ENCODE results near the gene MRPL40.
"Not testable (repeated sequence)": the region's sequence is repeated elsewhere in the genome, so short reads cannot be mapped to it uniquely, and the experiment has no call there.

Gene MRPL40

DNA sequence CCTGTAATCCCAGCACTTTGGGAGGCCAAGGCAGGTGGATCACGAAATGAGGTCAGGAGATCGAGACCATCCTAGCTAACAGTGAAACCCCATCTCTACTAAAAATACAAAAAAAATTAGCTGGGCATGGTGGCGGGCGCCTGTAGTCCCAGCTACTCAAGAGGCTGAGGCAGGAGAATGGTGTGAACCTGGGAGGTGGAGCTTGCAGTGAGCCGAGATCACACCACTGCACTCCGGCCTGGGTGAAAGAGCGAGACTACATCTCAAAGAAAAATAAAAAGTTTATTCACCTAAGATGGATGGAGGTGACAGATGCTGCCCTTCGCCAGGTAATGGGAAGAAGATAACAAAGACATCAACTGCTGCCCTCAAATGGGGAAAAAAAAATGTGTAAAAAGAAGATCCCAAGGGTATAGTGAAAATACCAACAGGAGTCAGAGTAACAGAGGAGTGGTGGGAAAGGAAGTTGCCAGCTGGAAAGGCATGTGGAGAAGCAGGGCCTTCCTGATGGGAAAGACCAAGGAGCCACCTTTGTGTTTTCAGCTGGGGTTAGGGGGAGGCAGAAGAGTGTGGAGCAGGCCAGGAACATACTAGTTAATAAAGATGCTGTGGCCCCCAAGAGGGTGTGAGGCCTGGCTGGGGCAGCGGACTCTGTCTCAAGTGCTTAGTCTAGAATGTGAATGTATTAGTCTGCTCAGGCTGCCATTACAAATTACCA, 4.3 kb downstream of the MRPL40 start:
- H3K4me3 ChIP-seq (ENCODE audit: low read depth, low read length), result not testable (repeated sequence)

DNA sequence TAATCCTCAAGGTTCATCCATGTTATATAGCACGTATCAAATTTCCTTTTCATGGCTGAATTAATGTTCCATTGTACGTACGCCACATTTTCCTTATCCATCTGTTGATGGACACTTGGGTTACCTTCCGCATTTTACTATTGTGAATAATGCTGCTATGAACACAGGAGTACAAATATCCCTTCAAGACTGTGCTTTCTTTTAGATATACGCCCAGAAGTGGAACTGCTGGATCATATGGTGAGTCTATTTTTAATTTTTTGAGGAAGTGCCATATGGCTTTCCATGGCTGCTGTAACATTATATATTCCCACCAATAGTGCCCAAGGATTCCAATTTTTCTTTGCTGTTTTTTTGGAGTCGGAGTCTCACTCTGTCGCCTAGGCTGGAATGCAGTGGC, 6.0 kb downstream of the MRPL40 start:
- H3K4me3 ChIP-seq (ENCODE audit: low read depth, low read length), result no peak overlapping the region

DNA sequence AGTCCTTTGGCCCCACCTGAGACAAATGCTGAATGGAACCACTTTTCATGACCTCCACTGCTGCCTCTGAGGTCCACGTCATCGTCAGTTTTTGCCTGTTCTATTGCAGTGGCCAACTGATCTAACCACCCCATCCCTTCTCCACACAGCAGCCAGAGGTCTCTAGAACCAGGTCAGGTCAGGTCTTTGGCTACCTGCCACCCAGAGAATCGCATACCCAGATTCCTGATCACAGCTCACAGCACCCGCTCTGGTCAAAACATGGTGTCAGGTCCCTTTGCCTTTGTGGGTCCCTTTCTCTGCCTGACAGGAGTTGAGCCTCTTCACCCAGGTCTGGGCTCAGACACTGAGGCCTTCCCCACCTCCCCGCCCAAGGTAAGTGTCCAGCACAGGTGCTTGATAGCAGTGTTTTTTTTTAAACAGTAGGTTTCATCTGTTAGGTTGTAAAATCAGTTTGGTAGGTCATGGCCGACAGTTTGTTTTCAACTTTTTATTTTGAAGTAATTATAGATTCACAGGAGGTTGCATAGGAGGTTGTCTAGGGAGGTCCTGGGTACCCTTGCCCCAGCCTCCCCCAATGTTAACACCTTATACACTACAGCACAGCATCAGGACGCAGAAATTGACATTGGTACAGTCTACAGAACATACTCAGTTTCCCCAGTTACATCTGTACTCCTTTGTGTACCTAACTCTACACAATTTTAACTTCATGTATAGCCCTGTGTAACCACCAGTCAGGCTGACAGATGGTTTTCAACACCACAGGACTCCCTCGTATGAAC, 8.3 kb downstream of the MRPL40 start:
- no peak overlapping the region for H3K4me3 ChIP-seq (ENCODE audit: low read depth, low read length)

DNA sequence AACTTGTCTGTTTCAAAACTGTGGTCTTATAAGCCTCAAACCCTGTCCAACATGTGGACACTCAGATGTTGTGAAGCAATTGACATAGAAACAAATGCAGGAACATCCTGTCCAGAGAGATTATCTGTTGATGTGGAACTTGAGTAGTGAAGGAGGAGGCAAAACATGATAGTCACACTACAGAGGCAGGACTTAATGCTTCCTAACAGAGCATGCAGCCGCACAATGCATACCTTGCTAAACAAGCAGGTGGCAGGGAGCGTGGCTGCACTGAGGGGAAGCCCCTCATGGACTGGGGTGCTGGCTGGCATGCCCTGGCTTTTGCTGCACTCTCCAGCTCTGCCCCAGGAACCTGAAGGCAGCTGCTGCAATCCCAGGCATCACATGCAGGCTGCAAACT, 9.8 kb downstream of the MRPL40 start:
- H3K4me3 ChIP-seq (ENCODE audit: low read depth, low read length), result no peak overlapping the region

GRCh38 chr22:19443544-19444211, 11.3 kb downstream of the MRPL40 start:
- no peak overlapping the region for H3K4me3 ChIP-seq (ENCODE audit: low read depth, low read length)

GRCh38 chr22:19445279-19445982, 13.1 kb downstream of the MRPL40 start:
- not testable (repeated sequence) for H3K4me3 ChIP-seq (ENCODE audit: low read depth, low read length)

DNA sequence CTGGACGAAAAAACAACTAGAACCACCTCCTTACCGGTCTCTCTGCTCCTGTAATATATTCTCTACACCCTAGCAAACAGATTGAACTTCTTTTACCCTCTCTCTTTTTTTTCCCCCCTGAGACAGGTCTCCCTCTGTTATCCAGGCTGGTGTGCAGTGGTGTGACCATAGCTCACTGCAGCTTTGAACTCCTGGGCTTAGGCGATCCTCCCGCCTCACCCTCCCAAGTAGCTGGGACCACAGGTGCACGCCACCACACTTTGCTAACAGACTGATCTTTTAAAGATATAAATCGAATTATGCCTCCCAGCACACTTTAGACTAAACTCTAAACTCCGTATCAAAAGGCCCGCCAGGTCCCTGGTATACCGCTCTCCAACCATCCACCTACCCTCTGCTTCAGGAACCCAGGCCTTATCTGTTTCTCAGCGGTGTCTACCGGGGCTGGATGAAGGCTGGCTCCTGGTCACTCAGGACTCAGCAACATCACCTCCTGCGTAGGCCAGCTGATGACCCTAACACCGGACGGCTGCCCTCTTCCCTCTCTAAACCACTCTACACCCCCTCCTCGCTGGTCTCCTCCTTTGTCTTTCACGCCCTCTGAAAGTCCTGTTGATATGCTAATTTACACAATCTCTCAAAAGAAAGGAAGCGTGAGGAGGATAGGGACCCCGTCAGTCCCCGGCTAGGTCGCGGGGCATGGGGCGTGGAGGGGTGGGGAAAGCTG, 14.4 kb downstream of the MRPL40 start:
- peak overlapping the region; percentile 65 for H3K4me3 ChIP-seq (ENCODE audit: low read depth, low read length)

- H3K4me3 ChIP-seq (ENCODE audit: low read depth, low read length), result peak within 1 kb of the TSS; percentile 65
These were observed 15.2 kb downstream of the MRPL40 start, which contains the start of gene C22orf39 for GRCh38 chr22:19447330-19448075. C22orf39 (minus strand) TSS chr22:19447711; CDS start chr22:19447688, 23 bp downstream.

- H3K4me3 ChIP-seq (ENCODE audit: low read depth, low read length), result peak overlapping the region; percentile 65
These were observed 15.8 kb downstream of the MRPL40 start for GRCh38 chr22:19448076-19448607.

DNA sequence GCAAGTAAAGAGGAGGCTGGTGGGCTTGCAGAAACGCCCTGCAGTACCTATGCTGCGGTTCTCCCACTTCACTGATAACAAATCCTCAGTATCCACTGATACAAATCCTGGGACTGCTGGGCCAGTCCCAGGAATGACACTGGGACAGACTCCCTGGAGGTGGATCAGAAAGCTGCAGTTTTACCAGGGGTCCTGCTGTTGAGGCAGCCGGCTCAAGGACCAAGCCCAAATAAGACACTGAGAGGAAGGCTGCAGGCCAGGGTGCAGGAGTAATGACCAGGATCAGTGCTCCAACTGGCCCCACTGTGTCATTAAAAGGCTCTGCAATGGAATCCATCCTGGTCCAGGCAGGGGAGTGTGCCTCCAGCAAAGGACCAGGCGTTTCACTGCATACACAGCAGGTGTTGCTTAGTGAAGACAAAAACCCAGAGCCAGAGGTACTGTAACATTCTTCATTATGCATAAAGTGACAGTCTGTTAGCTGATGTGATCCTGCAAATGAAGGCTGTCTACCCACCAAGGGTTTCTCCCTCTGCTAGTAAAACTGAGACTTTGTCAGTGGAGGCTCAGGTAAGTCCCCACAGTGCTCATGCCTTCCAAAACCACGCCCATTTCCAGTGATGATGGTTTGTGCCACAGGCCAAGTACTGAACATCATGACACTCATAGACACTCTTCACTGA, 16.5 kb downstream of the MRPL40 start:
- no peak overlapping the region for H3K4me3 ChIP-seq (ENCODE audit: low read depth, low read length)

DNA sequence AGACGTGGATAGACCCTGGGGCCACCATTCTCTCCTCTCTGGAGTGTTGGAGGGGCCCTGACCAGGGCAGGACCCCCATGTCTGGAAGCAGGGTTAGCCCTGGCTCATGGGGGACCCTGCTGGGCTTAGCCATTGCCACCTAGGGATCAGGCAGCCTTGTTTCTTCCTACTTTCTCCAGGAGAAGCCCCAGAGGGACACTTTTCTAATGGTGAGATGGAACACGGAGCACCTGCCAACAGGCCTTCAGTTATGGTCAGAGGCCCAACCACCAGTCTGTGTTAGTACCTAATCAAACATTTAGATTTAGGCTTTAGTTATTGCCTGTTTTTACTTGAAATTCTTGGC, 17.1 kb downstream of the MRPL40 start:
- no peak overlapping the region for H3K4me3 ChIP-seq (ENCODE audit: low read depth, low read length)

DNA sequence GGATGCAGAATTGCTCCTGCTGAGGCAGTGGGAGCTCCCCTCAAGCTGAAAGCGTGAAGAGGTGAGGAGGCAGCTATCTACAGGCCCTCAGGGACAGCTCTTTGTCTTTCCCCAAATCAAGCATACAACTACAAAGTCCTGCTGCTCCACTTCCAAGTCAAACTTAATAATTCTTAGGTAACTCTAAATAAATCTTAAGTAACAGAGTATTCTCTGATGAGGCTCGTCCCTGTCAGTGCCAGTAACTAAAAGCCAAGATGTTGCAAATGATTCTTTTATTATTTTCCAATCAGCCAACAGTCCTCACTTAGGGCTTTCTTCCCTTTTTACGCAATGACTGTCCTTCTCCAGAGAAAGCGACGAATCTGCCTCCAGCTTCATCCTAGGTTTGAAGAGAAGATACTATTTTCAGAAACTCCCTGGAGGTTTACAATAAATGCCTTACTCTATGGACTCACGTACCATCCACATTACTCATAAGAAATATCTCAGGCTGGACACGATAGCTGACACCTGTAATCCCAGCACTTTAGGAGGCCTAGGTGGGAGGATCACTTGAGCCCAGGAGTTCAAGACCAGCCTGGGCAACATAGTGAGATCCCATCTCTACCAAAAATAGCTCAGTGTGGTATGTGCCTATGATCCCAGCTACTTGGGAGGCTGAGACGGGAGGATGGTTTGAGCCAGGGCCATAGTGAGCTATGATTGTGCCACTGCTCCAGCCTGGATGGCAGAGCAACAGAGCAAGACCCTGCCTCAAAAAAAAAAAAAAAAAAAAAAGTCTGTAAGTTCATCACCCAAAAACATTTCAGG, 18.2 kb downstream of the MRPL40 start:
- H3K4me3 ChIP-seq (ENCODE audit: low read depth, low read length), result no peak overlapping the region

- no peak overlapping the region for H3K4me3 ChIP-seq (ENCODE audit: low read depth, low read length)
These were observed 19.2 kb downstream of the MRPL40 start for GRCh38 chr22:19451570-19451969.

DNA sequence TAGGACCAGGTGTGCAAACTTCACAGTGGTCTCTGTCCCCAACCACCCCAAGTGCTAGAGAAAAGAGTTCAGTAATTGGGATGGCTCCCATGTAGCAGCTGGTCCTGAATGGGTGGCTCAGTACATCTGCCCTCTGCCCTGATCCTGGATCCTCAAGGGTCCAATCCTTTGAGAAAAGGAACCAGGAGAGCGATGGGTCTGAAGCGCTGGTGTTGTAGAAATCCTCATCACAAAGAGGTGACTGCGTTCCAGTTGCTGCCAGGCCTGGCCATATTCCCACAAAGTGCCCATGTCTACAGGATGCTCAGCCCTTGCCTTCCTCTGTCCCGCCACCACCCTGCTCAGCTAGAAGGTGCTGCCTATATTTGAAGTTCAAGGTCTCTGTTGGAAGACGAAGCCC, 21.4 kb downstream of the MRPL40 start:
- H3K4me3 ChIP-seq (ENCODE audit: low read depth, low read length), result no peak overlapping the region

DNA sequence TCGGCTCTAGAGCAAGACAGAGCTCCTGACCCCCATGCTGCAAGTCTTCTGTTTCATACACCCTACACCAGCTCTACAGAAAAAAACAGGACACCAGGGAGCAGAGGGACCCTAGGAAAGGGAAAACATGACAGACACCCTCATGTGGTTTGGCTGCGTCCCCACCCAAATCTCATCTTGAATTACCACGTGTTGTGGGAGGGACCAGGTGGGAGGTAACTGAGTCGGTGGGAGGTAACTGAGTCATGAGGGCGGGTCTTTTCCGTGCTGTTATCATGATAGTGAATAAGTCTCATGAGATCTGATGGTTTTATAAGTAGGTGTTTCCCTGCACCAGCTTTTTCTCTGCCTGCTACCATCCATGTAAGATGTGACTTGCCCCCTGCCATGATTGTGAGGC, 21.8 kb downstream of the MRPL40 start:
- no peak overlapping the region for H3K4me3 ChIP-seq (ENCODE audit: low read depth, low read length)

GRCh38 chr22:19455033-19455432, 22.7 kb downstream of the MRPL40 start:
- no peak overlapping the region for H3K4me3 ChIP-seq (ENCODE audit: low read depth, low read length)

GRCh38 chr22:19455585-19456370, 23.4 kb downstream of the MRPL40 start:
- H3K4me3 ChIP-seq (ENCODE audit: low read depth, low read length), result no peak overlapping the region
